ENCODE data around the gene FRMD4B.

Gene FRMD4B

DNA sequence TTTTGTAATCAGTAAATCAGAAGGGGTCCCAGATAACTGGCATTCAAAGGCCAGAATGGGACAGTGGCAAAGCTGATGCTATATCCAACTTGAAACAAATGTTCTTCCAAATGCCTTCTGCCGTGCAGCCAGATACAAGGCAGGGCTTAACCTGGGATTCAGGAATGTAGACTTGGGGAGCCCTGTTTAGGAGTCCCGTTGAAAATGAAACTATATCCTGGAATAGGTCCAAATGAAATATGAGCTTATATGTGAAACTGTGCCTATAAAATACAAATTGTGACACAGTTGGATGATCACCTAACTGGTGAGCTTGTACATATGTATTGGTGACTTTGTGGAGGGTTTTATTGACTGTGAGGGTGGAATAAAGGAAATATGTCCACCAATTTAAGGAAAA lies 28.7 kb downstream of the FRMD4B start:
- Histone ChIP-seq H3K4me2 (ENCODE audit: low read length) (no peak overlapping the region), H3K36me3 (ENCODE audit: insufficient read depth, low read length) (no peaks in the 10 kb centered on the region), H3K79me2 (ENCODE audit: insufficient read depth, low read length) (no peaks in the 10 kb centered on the region), H3K9me3 (ENCODE audit: low read length) (no peaks in the 10 kb centered on the region), H3K9ac (ENCODE audit: low read length) (no peak overlapping the region), H3K4me1 (ENCODE audit: insufficient read depth, low read length, severe bottlenecking) (no peaks in the 10 kb centered on the region), H4K20me1 (ENCODE audit: insufficient read depth, low read length) (no peaks in the 10 kb centered on the region), H3K4me3 (ENCODE audit: low read depth, low read length, poor library complexity, severe bottlenecking) (no peak overlapping the region), H3K27ac (ENCODE audit: low read depth, low read length, poor library complexity, severe bottlenecking) (no peak overlapping the region), H3K9me2 (ENCODE audit: low read depth, low read length) (no peaks in the 10 kb centered on the region), H3F3A (ENCODE audit: insufficient read depth, low read length) (no peaks in the 10 kb centered on the region), H2AFZ (ENCODE audit: low read length) (no peak overlapping the region), H3K27me3 (ENCODE audit: insufficient read depth, low read length) (no peaks in the 10 kb centered on the region)
- TF ChIP-seq, protein P1, sequence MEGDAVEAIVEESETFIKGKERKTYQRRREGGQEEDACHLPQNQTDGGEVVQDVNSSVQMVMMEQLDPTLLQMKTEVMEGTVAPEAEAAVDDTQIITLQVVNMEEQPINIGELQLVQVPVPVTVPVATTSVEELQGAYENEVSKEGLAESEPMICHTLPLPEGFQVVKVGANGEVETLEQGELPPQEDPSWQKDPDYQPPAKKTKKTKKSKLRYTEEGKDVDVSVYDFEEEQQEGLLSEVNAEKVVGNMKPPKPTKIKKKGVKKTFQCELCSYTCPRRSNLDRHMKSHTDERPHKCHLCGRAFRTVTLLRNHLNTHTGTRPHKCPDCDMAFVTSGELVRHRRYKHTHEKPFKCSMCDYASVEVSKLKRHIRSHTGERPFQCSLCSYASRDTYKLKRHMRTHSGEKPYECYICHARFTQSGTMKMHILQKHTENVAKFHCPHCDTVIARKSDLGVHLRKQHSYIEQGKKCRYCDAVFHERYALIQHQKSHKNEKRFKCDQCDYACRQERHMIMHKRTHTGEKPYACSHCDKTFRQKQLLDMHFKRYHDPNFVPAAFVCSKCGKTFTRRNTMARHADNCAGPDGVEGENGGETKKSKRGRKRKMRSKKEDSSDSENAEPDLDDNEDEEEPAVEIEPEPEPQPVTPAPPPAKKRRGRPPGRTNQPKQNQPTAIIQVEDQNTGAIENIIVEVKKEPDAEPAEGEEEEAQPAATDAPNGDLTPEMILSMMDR (IDR thresholded peaks at IDR 0.05; ENCODE audit: low read length), result no peak
- no peak for TF ChIP-seq EZH2 (IDR thresholded peaks at IDR 0.05; ENCODE audit: borderline replicate concordance, low read length)

DNA sequence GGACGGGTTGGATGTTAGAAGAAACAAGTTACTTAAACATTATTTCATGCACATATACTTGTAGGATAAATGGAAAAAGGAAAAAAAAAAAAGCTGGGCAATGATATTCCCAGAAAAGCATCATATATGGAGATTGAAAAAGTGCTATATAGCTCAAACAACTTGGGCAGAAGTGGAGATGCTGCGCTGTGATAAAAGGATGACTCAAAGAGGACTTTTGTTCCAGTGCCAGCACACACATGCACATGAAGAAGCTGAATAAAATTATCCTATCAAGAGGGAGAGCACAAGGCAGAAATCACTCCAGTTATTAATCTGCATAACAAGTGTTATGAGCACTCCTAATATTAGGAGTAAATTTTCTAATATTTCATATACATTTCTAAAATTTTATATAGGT lies 30.9 kb downstream of the FRMD4B start:
- no peak overlapping the region for H3K9ac ChIP-seq (ENCODE audit: low read length)
- no peak for TF ChIP-seq EZH2 (IDR thresholded peaks at IDR 0.05; ENCODE audit: borderline replicate concordance, low read length)
- TF ChIP-seq, protein P1 (IDR thresholded peaks at IDR 0.05; ENCODE audit: low read length), result no peak
- H3F3A ChIP-seq (ENCODE audit: insufficient read depth, low read length), result no peaks in the 10 kb centered on the region
- H3K9me3 ChIP-seq (ENCODE audit: low read length), result no peaks in the 10 kb centered on the region
- H3K4me3 ChIP-seq (ENCODE audit: low read depth, low read length, poor library complexity, severe bottlenecking), result no peak overlapping the region
- no peak overlapping the region for H3K4me2 ChIP-seq (ENCODE audit: low read length)
- H3K79me2 ChIP-seq (ENCODE audit: insufficient read depth, low read length), result no peaks in the 10 kb centered on the region
- no peaks in the 10 kb centered on the region for H4K20me1 ChIP-seq (ENCODE audit: insufficient read depth, low read length)
- no peaks in the 10 kb centered on the region for H3K36me3 ChIP-seq (ENCODE audit: insufficient read depth, low read length)
- no peaks in the 10 kb centered on the region for H3K9me2 ChIP-seq (ENCODE audit: low read depth, low read length)
- H3K27ac ChIP-seq (ENCODE audit: low read depth, low read length, poor library complexity, severe bottlenecking), result no peak overlapping the region
- no peak overlapping the region for H2AFZ ChIP-seq (ENCODE audit: low read length)
- no peaks in the 10 kb centered on the region for H3K27me3 ChIP-seq (ENCODE audit: insufficient read depth, low read length)
- H3K4me1 ChIP-seq (ENCODE audit: insufficient read depth, low read length, severe bottlenecking), result no peaks in the 10 kb centered on the region

- Histone ChIP-seq H3K36me3 (ENCODE audit: insufficient read depth, low read length) (no peaks in the 10 kb centered on the region), H3K9ac (ENCODE audit: low read length) (no peak overlapping the region), H3K4me1 (ENCODE audit: insufficient read depth, low read length, severe bottlenecking) (no peaks in the 10 kb centered on the region), H3F3A (ENCODE audit: insufficient read depth, low read length) (no peaks in the 10 kb centered on the region), H3K27ac (ENCODE audit: low read depth, low read length, poor library complexity, severe bottlenecking) (no peak overlapping the region), H4K20me1 (ENCODE audit: insufficient read depth, low read length) (no peaks in the 10 kb centered on the region), H2AFZ (ENCODE audit: low read length) (no peak overlapping the region), H3K9me2 (ENCODE audit: low read depth, low read length) (no peaks in the 10 kb centered on the region), H3K9me3 (ENCODE audit: low read length) (no peaks in the 10 kb centered on the region), H3K4me2 (ENCODE audit: low read length) (no peak overlapping the region), H3K79me2 (ENCODE audit: insufficient read depth, low read length) (no peaks in the 10 kb centered on the region), H3K27me3 (ENCODE audit: insufficient read depth, low read length) (no peaks in the 10 kb centered on the region), H3K4me3 (ENCODE audit: low read depth, low read length, poor library complexity, severe bottlenecking) (no peak overlapping the region)
- TF ChIP-seq, protein P1 (IDR thresholded peaks at IDR 0.05; ENCODE audit: low read length), result no peak
- TF ChIP-seq EZH2 (IDR thresholded peaks at IDR 0.05; ENCODE audit: borderline replicate concordance, low read length), result no peak
Observed at GRCh38 chr3:69353503-69353902, 32.4 kb downstream of the FRMD4B start.

All from OCI-LY1 (cell line).